Suppressor macrophage treated with lipopolysaccharide for 4 hours (primary cell): ENCODE measurements around the gene TNK2.

Experiments
- DNase-seq: peaks from one replicate; pipeline ENCODE4 v3.0.0-alpha.2; 2020

The TNK2 gene

GRCh38 chr3:195897853-195898415 lies 10.4 kb downstream of the TNK2 start:
- DNase-seq, result no peak

GRCh38 chr3:195897081-195897852 lies 11.1 kb downstream of the TNK2 start:
- no peak for DNase-seq

- DNase-seq, result no peak
These were observed 11.8 kb downstream of the TNK2 start for GRCh38 chr3:195896361-195897080.

GRCh38 chr3:195895861-195896360 lies 12.4 kb downstream of the TNK2 start:
- peak; percentile 72 for DNase-seq

- no peak for DNase-seq
These were observed 13.1 kb downstream of the TNK2 start for GRCh38 chr3:195895078-195895860.

- DNase-seq, result no peak
These were observed 14.4 kb downstream of the TNK2 start for GRCh38 chr3:195893916-195894465.

GRCh38 chr3:195893516-195893915 lies 14.8 kb downstream of the TNK2 start:
- DNase-seq, result no peak

- DNase-seq, result no peak
These were observed 15.3 kb downstream of the TNK2 start for GRCh38 chr3:195893044-195893395.

GRCh38 chr3:195892105-195893043 lies 16.0 kb downstream of the TNK2 start:
- DNase-seq, result no peak

GRCh38 chr3:195891431-195892104 lies 16.8 kb downstream of the TNK2 start:
- no peak for DNase-seq

- DNase-seq, result no peak
These were observed 18.5 kb downstream of the TNK2 start for GRCh38 chr3:195889870-195890295.

- DNase-seq, result no peak
These were observed 19.1 kb downstream of the TNK2 start for GRCh38 chr3:195888981-195889869.

GRCh38 chr3:195888311-195888761 lies 20.0 kb downstream of the TNK2 start:
- no peak for DNase-seq

- no peak for DNase-seq
These were observed 20.7 kb downstream of the TNK2 start for GRCh38 chr3:195887670-195888069.

GRCh38 chr3:195886181-195887141 lies 21.9 kb downstream of the TNK2 start:
- DNase-seq, result no peak

- no peak for DNase-seq
These were observed 23.1 kb downstream of the TNK2 start for GRCh38 chr3:195885036-195885891.

GRCh38 chr3:195884691-195885035 lies 23.7 kb downstream of the TNK2 start:
- DNase-seq, result no peak

- no peak for DNase-seq
These were observed 24.6 kb downstream of the TNK2 start for GRCh38 chr3:195883801-195884200.
